PC-3 (cell line): ENCODE measurements around the gene UQCR11. TPM values are rescaled to one million over a fixed set of nuclear protein-coding genes. Genes with fewer than 3 reads are reported as not detected.

ENCODE experiments used
- ATAC-seq: fragments of 200-7000 bp; cut with Tn5 transposase; 2 replicates; pipeline ENCODE4 v1.9.1; 2020; ENCODE audit warnings: mild to moderate bottlenecking, moderate library complexity
- BruUV-seq: library from RNA; stranded (reverse); fragments of 400-500 nt; replicated peaks from 2 replicates; lab custom pipeline; 2021; lab: Mats Ljungman, UMichigan
- CTCF ChIA-PET: fragments of 300-600 bp; sonication (Branson Sonifier 250); formaldehyde crosslinking; loops from one replicate; lab custom pipeline; 2022; ENCODE audit warnings: antibody characterized with exemption; lab: Charles Lee
- POLR2A ChIA-PET: fragments of 300-600 bp; sonication (Branson Sonifier 250); formaldehyde crosslinking; loops from one replicate; lab custom pipeline; 2022; ENCODE audit warnings: antibody characterized with exemption; ENCODE audit not compliant: unreplicated experiment; lab: Charles Lee
- DNase-seq: peaks from one replicate; pipeline ENCODE4 v3.0.0-alpha.2; 2015
- H2AFZ ChIP-seq: fragments of 300-600 bp; sonication (generic); 2 replicates; pipeline ENCODE4 v1.6.0; 2016; ENCODE audit warnings: antibody characterized with exemption, low read length
- H3F3A ChIP-seq: fragments of 300-600 bp; sonication (generic); one replicate; pipeline ENCODE4 v1.6.0; 2017; ENCODE audit warnings: antibody characterized with exemption, low read length, control low read depth, mild to moderate bottlenecking; ENCODE audit not compliant: unreplicated experiment
- H3K27ac ChIP-seq: fragments of 300-600 bp; sonication (generic); 2 replicates; pipeline ENCODE4 v1.5.1; 2016; ENCODE audit warnings: mild to moderate bottlenecking, low read length
- H3K27me3 ChIP-seq: fragments of 300-600 bp; sonication (generic); 2 replicates; pipeline ENCODE4 v1.6.1; 2016; ENCODE audit warnings: low read length, mixed read lengths
- H3K36me3 ChIP-seq: fragments of 300-600 bp; sonication (generic); 2 replicates; pipeline ENCODE4 v1.6.1; 2016; ENCODE audit warnings: low read depth, mixed run types, low read length, mixed read lengths
- H3K4me1 ChIP-seq: fragments of 300-600 bp; sonication (generic); 2 replicates; pipeline ENCODE4 v1.5.1; 2016; ENCODE audit warnings: low read length; ENCODE audit not compliant: insufficient read depth
- H3K4me2 ChIP-seq: fragments of 300-600 bp; sonication (generic); 2 replicates; pipeline ENCODE4 v1.6.0; 2016; ENCODE audit warnings: low read length
- H3K4me3 ChIP-seq: fragments of 300-600 bp; sonication (generic); 2 replicates; pipeline ENCODE4 v1.5.1; 2016; ENCODE audit warnings: mild to moderate bottlenecking, low read length, mixed read lengths
- H3K79me2 ChIP-seq: fragments of 300-600 bp; sonication (generic); 2 replicates; pipeline ENCODE4 v1.6.1; 2017; ENCODE audit warnings: low read length, mixed read lengths
- H3K9ac ChIP-seq: fragments of 300-600 bp; sonication (generic); 2 replicates; pipeline ENCODE4 v1.6.0; 2016; ENCODE audit warnings: mild to moderate bottlenecking, low read length
- H3K9me2 ChIP-seq: fragments of 300-600 bp; sonication (generic); replicated peaks from 2 replicates; pipeline ENCODE4 v1.6.1; 2016; ENCODE audit warnings: mixed run types, low read length, mixed read lengths
- H3K9me3 ChIP-seq: fragments of 300-600 bp; sonication (generic); 2 replicates; pipeline ENCODE4 v1.6.1; 2016; ENCODE audit warnings: low read length, mixed read lengths
- H4K20me1 ChIP-seq: fragments of 300-600 bp; sonication (generic); 2 replicates; pipeline ENCODE4 v1.6.1; 2016; ENCODE audit warnings: low read length, mixed read lengths
- EZH2 ChIP-seq: fragments of 300-600 bp; sonication (generic); IDR thresholded peaks from one replicate; pipeline ENCODE4 v1.6.1; 2017; ENCODE audit warnings: antibody characterized with exemption, mild to moderate bottlenecking, low read length; ENCODE audit not compliant: unreplicated experiment
- EZH2phosphoT487 ChIP-seq: fragments of 300-600 bp; sonication (generic); IDR thresholded peaks from 2 replicates; pipeline ENCODE4 v1.6.1; 2018; ENCODE audit warnings: mild to moderate bottlenecking, antibody characterized with exemption, low read length, borderline replicate concordance
- intact Hi-C: fragments of 100-400 bp; cut with micrococcal nuclease; formaldehyde crosslinking; loops from 2 replicates; pipeline ENCODE4 v1.9.0; 2023
- total RNA-seq: library from RNA; depleted of rRNA; stranded (reverse); fragments of >200 nt; gene quantifications from 2 replicates; pipeline ENCODE4 v1.2.3, GENCODE V29; 2014
- TF ChIP-seq, protein P1 (sequence below): fragments of 300-600 bp; sonication (generic); conservative IDR thresholded peaks from 2 replicates; pipeline ENCODE4 v1.5.1; 2017; ENCODE audit warnings: antibody characterized with exemption, low read depth, mild to moderate bottlenecking, low read length

The UQCR11 gene
- total RNA-seq, 1 experiment from 2014 or later = 148 TPM

DNA sequence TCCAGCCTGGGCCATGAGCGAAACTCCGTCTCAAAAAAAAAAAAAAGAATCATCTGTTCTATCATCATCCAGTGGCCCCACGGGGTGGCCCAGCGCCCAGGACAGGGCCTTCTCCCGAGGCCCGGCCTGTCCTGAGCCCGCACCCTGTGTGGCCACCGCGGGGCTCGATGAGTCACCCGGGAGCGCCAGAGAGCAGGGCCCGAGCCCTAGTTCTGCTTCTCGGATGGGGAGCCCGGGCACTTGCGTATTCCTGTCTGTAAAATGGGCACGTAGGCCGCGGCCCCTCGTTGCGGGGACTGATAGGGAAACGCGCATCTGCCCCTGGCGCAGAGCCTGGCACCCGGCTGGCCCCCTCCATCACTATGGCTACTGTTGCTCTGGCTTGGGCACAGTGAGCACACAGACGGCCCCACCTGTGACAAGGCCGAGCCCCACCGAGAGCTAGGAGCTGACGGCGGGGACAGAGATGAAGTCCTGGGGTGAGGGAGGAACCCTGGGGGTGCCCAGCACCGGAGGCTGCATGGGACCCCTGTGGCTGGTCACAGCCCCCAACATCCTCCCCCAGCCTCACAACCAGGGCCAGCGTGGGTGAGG is 21.3 kb upstream of the UQCR11 start:
- no peak for DNase-seq
- H3K79me2 ChIP-seq = no peaks in the 10 kb centered on the region
- ChIA-PET CTCF (no interaction called here), POLR2A (no interaction called here)
- no peaks in the 10 kb centered on the region for H3K27me3 ChIP-seq
- no peaks in the 10 kb centered on the region for H3K4me1 ChIP-seq
- H3K27ac ChIP-seq = no peak overlapping the region
- no peaks in the 10 kb centered on the region for H3K36me3 ChIP-seq
- H2AFZ ChIP-seq = no peak overlapping the region
- no peak overlapping the region for H3K4me2 ChIP-seq
- H3K9me2 ChIP-seq = no peaks in the 10 kb centered on the region
- no peak overlapping the region for H3K9ac ChIP-seq
- no peak for TF ChIP-seq EZH2
- TF ChIP-seq EZH2phosphoT487 = no peak
- TF ChIP-seq, protein P1, sequence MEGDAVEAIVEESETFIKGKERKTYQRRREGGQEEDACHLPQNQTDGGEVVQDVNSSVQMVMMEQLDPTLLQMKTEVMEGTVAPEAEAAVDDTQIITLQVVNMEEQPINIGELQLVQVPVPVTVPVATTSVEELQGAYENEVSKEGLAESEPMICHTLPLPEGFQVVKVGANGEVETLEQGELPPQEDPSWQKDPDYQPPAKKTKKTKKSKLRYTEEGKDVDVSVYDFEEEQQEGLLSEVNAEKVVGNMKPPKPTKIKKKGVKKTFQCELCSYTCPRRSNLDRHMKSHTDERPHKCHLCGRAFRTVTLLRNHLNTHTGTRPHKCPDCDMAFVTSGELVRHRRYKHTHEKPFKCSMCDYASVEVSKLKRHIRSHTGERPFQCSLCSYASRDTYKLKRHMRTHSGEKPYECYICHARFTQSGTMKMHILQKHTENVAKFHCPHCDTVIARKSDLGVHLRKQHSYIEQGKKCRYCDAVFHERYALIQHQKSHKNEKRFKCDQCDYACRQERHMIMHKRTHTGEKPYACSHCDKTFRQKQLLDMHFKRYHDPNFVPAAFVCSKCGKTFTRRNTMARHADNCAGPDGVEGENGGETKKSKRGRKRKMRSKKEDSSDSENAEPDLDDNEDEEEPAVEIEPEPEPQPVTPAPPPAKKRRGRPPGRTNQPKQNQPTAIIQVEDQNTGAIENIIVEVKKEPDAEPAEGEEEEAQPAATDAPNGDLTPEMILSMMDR = no peak
- intact Hi-C loops = no loop called here
- no peaks in the 10 kb centered on the region for H3F3A ChIP-seq
- no peaks in the 10 kb centered on the region for H4K20me1 ChIP-seq
- H3K4me3 ChIP-seq = no peak overlapping the region
- BruUV-seq = no TSS peak
- no peaks in the 10 kb centered on the region for H3K9me3 ChIP-seq
- ATAC-seq = no peak

DNA sequence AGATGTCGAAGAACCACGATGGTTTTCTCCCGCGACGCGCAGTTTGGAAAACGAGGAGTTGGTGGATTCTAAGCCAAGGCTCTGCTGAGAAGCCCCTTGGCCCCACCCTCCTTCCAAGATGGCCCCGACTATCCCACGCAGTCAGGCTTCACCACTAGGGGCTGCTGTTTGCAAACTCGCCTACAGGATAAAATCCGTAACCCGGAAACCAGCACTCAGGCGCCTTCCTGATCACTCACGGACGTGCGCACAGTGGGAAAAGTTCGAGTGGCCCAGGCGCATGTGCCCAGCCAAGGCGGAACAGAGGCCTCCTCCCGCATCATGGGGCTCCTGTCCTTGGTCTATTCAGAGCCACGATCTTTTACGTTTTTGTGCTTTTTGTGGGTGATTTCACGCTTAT is 19.2 kb upstream of the UQCR11 start:
- no peak overlapping the region for H3K4me3 ChIP-seq
- H3K9me3 ChIP-seq = no peaks in the 10 kb centered on the region
- no peaks in the 10 kb centered on the region for H3K4me1 ChIP-seq
- H3K9me2 ChIP-seq = no peaks in the 10 kb centered on the region
- peak; percentile 35 for DNase-seq
- CTCF ChIA-PET = no interaction called here
- no peaks in the 10 kb centered on the region for H3K36me3 ChIP-seq
- no peak for TF ChIP-seq EZH2phosphoT487
- TF ChIP-seq, protein P1 = peak; percentile 62
- H3K27me3 ChIP-seq = no peaks in the 10 kb centered on the region
- no peak overlapping the region for H3K9ac ChIP-seq
- H3K27ac ChIP-seq = no peak overlapping the region
- H4K20me1 ChIP-seq = no peaks in the 10 kb centered on the region
- H2AFZ ChIP-seq = no peak overlapping the region
- no TSS peak for BruUV-seq
- no peaks in the 10 kb centered on the region for H3K79me2 ChIP-seq
- intact Hi-C loops = no loop called here
- H3F3A ChIP-seq = no peaks in the 10 kb centered on the region
- H3K4me2 ChIP-seq = no peak overlapping the region
- peak; percentile 54 for ATAC-seq
- POLR2A ChIA-PET = no interaction called here

DNA sequence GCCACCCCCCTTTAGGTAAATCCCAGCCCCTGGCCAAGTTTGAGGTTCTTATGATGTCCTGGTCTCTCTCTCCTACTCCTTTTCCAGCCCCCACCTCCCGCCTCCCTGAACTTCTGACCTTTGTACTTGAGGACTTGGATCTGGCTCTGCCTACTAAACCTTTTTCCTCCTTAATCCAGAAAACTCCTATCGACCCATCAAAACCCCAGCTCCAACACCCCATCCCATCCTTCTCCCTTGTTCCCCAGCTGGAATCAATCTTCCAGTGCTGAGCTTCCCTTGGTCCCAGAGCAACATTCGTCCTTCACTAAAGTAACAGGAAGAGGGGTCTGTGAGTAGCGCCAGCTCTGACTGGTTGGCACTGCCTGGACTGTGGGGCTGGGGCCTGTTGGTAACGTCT is 17.3 kb upstream of the UQCR11 start:
- no peaks in the 10 kb centered on the region for H3K4me1 ChIP-seq
- H3K27me3 ChIP-seq = no peaks in the 10 kb centered on the region
- H3K4me2 ChIP-seq = no peak overlapping the region
- no peaks in the 10 kb centered on the region for H3K36me3 ChIP-seq
- H2AFZ ChIP-seq = no peak overlapping the region
- no peak overlapping the region for H3K4me3 ChIP-seq
- ATAC-seq (no peak), DNase-seq (no peak)
- H4K20me1 ChIP-seq = no peaks in the 10 kb centered on the region
- ChIA-PET POLR2A (no interaction called here), CTCF (no interaction called here)
- no peaks in the 10 kb centered on the region for H3F3A ChIP-seq
- BruUV-seq = no TSS peak
- TF ChIP-seq, protein P1 = no peak
- TF ChIP-seq EZH2 (no peak), EZH2phosphoT487 (no peak)
- no peaks in the 10 kb centered on the region for H3K79me2 ChIP-seq
- no peaks in the 10 kb centered on the region for H3K9me2 ChIP-seq
- intact Hi-C loops = no loop called here
- H3K9ac ChIP-seq = no peak overlapping the region
- H3K27ac ChIP-seq = no peak overlapping the region
- no peaks in the 10 kb centered on the region for H3K9me3 ChIP-seq
